CD14-positive monocyte (primary cell): Measurements from ENCODE around the gene EPS8L3. TPM values are rescaled to one million over a fixed set of nuclear protein-coding genes. Genes with fewer than 3 reads are reported as not detected.

Source experiments
- DNase-seq, 3 donors: peaks; one replicate each; pipeline ENCODE4 v3.0.0-alpha.2; 2011 to 2022
- H2AFZ ChIP-seq: 2 replicates; pipeline ENCODE4 v1.6.0; 2012; ENCODE audit warnings: mild to moderate bottlenecking, low read depth, low read length, inconsistent platforms; ENCODE audit not compliant: insufficient read depth, poor library complexity, severe bottlenecking
- H3K27ac ChIP-seq, 2 donors: 1 replicate in 1 of 2; 2 replicates in 1 of 2; pipeline ENCODE4 v1.5.1; 2012 to 2013; ENCODE audit warnings: low read length in 2 of 2, control low read depth in 1 of 2, inconsistent platforms in 1 of 2, low read depth in 1 of 2, mild to moderate bottlenecking in 1 of 2
- H3K27me3 ChIP-seq, 2 donors: one replicate each; pipeline versions ENCODE4 v1.6.0 to v1.6.1; 2011 to 2013; ENCODE audit warnings: low read length in 2 of 2; ENCODE audit not compliant: control insufficient read depth in 2 of 2, insufficient read depth in 2 of 2
- H3K36me3 ChIP-seq, 2 donors: replicated peaks in 1 of 2; 1 replicate in 1 of 2; 2 replicates in 1 of 2; pipeline versions ENCODE4 v1.5.1 to v1.6.1; 2012 to 2013; ENCODE audit warnings: low read length in 2 of 2, control low read depth in 1 of 2, inconsistent platforms in 1 of 2, mild to moderate bottlenecking in 1 of 2; ENCODE audit not compliant: insufficient read depth in 2 of 2, control insufficient read depth in 1 of 2
- H3K4me1 ChIP-seq, 2 donors: 1 replicate in 1 of 2; 2 replicates in 1 of 2; pipeline versions ENCODE4 v1.5.1 to v1.6.1; 2012 to 2013; ENCODE audit warnings: low read length in 2 of 2, control low read depth in 1 of 2, inconsistent platforms in 1 of 2, mild to moderate bottlenecking in 1 of 2, moderate library complexity in 1 of 2; ENCODE audit not compliant: insufficient read depth in 2 of 2, control insufficient read depth in 1 of 2
- H3K4me2 ChIP-seq: replicated peaks from 2 replicates; pipeline ENCODE3; 2012; ENCODE audit warnings: low read length, moderate library complexity, mild to moderate bottlenecking; ENCODE audit not compliant: poor library complexity, severe bottlenecking; ENCODE audit errors: extremely low read depth
- H3K4me3 ChIP-seq, 3 experiments: fragments of 200-600 bp in 1 of 3; sonication (generic) in 1 of 3; replicated peaks in 1 of 3; 1 replicate in 2 of 3; 2 replicates in 1 of 3; pipeline ENCODE4 v1.5.1; 2011 to 2013; ENCODE audit warnings: low read length in 3 of 3, mild to moderate bottlenecking in 3 of 3, control low read depth in 2 of 3, low read depth in 2 of 3, inconsistent platforms in 1 of 3, moderate library complexity in 1 of 3
- H3K79me2 ChIP-seq: 2 replicates; pipeline ENCODE4 v1.6.0; 2012; ENCODE audit warnings: mild to moderate bottlenecking, control low read depth, inconsistent platforms, low read length, moderate library complexity; ENCODE audit not compliant: insufficient read depth
- H3K9ac ChIP-seq: 2 replicates; pipeline ENCODE4 v1.6.0; 2017; ENCODE audit warnings: low read length, mild to moderate bottlenecking; ENCODE audit not compliant: insufficient read depth, poor library complexity, severe bottlenecking
- H3K9me3 ChIP-seq, 2 donors: replicated peaks in 1 of 2; 1 replicate in 1 of 2; 2 replicates in 1 of 2; pipeline versions ENCODE4 v1.5.1 to v1.6.1; 2012 to 2013; ENCODE audit warnings: low read length in 2 of 2, control low read depth in 1 of 2; ENCODE audit not compliant: control insufficient read depth in 1 of 2, insufficient read depth in 1 of 2
- H4K20me1 ChIP-seq: 2 replicates; pipeline ENCODE4 v1.6.0; 2012; ENCODE audit warnings: mild to moderate bottlenecking, low read length, control low read depth, moderate library complexity; ENCODE audit not compliant: insufficient read depth
- H3K27ac Mint-ChIP-seq, 7 donors: one replicate each; pipeline ENCODE4 v1.8.0; 2020; ENCODE audit warnings: mild to moderate bottlenecking in 7 of 7, mixed read lengths in 7 of 7, moderate library complexity in 6 of 7, inconsistent platforms in 2 of 7
- H3K27me3 Mint-ChIP-seq, 3 donors: one replicate each; pipeline ENCODE4 v1.8.0; 2021 to 2022; ENCODE audit warnings: low read depth in 3 of 3, mild to moderate bottlenecking in 3 of 3, mixed read lengths in 3 of 3, moderate library complexity in 3 of 3, inconsistent platforms in 1 of 3
- H3K36me3 Mint-ChIP-seq, 2 donors: one replicate each; pipeline ENCODE4 v1.8.0; 2020; ENCODE audit warnings: mixed read lengths in 2 of 2, inconsistent platforms in 1 of 2, mild to moderate bottlenecking in 1 of 2
- H3K4me1 Mint-ChIP-seq: one replicate; pipeline ENCODE4 v1.8.0; 2020; ENCODE audit warnings: mild to moderate bottlenecking, mixed read lengths
- H3K4me3 Mint-ChIP-seq, 2 donors: one replicate each; pipeline ENCODE4 v1.8.0; 2020; ENCODE audit warnings: mild to moderate bottlenecking in 2 of 2, mixed read lengths in 2 of 2, moderate library complexity in 1 of 2
- H3K9me3 Mint-ChIP-seq, 7 donors: one replicate each; pipeline ENCODE4 v1.8.0; 2020 to 2022; ENCODE audit warnings: mixed read lengths in 7 of 7, mild to moderate bottlenecking in 6 of 7, moderate library complexity in 6 of 7, inconsistent platforms in 2 of 7
- CTCF ChIP-seq: fragments of 200-600 bp; IDR thresholded peaks from one replicate; pipeline ENCODE4 v1.8.0; 2022; ENCODE audit warnings: antibody characterized with exemption, mild to moderate bottlenecking
- WGBS: methylation state at CpG from one replicate; pipeline ENCODE4 v1.1.5; 2013; ENCODE audit warnings: missing lambda C conversion rate; ENCODE audit not compliant: insufficient coverage; 5-methylcytosine and 5-hydroxymethylcytosine counted together
- intact Hi-C, 2 donors: fragments of 100-400 bp; cut with micrococcal nuclease; formaldehyde crosslinking; loops; one replicate each; pipeline versions ENCODE4 v1.15.0 to v1.15.1; 2023
- polyA plus RNA-seq, 3 donors: library from polyadenylated mRNA; depleted of rRNA in 1 of 3; unstranded in 2 of 3; stranded (reverse) in 1 of 3; fragments of 300-500 nt in 2 of 3; fragments of >200 nt in 1 of 3; fragmentation: Illumina TruSeq in 2 of 3; gene quantifications; 1 replicate in 2 of 3; 2 replicates in 1 of 3; pipeline ENCODE4 v1.2.3, GENCODE V29; 2012 to 2021

Gene EPS8L3
- polyA plus RNA-seq, 3 donors, result not detected

- Histone ChIP-seq H3K9me3 (no peaks in the 10 kb centered on the region), H3K79me2 (no peaks in the 10 kb centered on the region), H2AFZ (no peak overlapping the region), H3K36me3 (no peaks in the 10 kb centered on the region), H3K4me2 (no peak overlapping the region), H3K9ac (no peak overlapping the region), H3K27ac (no peak overlapping the region), H3K4me1 (peaks cover 7 to 8% of the 10 kb centered on the region in 2 donors), H4K20me1 (no peaks in the 10 kb centered on the region), H3K27me3 (peaks cover 0 to 10% of the 10 kb centered on the region in 2 donors), H3K4me3 (no peak overlapping the region)
- peaks cover 3 to 12% (median 10%) of the 10 kb centered on the region in 3 donors for H3K27me3 Mint-ChIP-seq
- H3K9me3 Mint-ChIP-seq, result no peaks in the 10 kb centered on the region
- H3K27ac Mint-ChIP-seq, result no peak overlapping the region
- no peaks in the 10 kb centered on the region for H3K36me3 Mint-ChIP-seq
- no peak for DNase-seq
- intact Hi-C loops, result no loop called here
- TF ChIP-seq CTCF, result no peak
- peaks cover 16% of the 10 kb centered on the region for H3K4me1 Mint-ChIP-seq
- WGBS, result 80% methylated on average over 1 of the region's 3 CpGs
- H3K4me3 Mint-ChIP-seq, result no peak overlapping the region
Observed at GRCh38 chr1:109716570-109717090, 47.1 kb downstream of the EPS8L3 start.

DNA sequence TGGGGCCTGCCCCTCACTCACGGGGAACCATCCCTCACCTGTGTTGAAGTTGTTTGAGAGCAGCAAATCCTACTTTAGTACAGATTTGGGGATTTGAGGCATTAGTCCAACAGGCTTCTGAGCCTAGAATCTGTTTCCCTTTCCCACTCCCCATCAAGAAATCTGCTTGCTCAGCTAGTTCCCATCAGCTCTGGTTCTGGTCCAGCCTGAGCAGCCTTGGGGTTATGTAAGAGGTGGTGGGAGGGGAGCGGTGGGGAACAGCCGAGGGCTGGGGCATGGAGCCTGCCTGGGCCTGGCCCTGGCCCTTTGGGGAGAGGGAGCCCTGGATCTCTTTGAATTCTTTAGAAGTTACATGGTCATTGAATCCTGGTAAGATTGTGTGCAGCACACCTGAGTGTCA, 47.6 kb downstream of the EPS8L3 start:
- Histone ChIP-seq H3K27ac (no peak overlapping the region), H2AFZ (no peak overlapping the region), H3K9ac (no peak overlapping the region), H3K4me2 (no peak overlapping the region), H4K20me1 (no peaks in the 10 kb centered on the region), H3K4me1 (peaks cover 7 to 8% of the 10 kb centered on the region in 2 donors), H3K27me3 (peaks cover 0 to 11% of the 10 kb centered on the region in 2 donors), H3K79me2 (no peaks in the 10 kb centered on the region), H3K4me3 (no peak overlapping the region), H3K9me3 (no peaks in the 10 kb centered on the region), H3K36me3 (no peaks in the 10 kb centered on the region)
- WGBS, result 100% methylated on average over 2 of the region's 3 CpGs
- intact Hi-C loops, result no loop called here
- DNase-seq, result no peak
- H3K4me1 Mint-ChIP-seq, result peaks cover 13% of the 10 kb centered on the region
- TF ChIP-seq CTCF, result no peak
- no peak overlapping the region for H3K27ac Mint-ChIP-seq
- H3K9me3 Mint-ChIP-seq, result no peaks in the 10 kb centered on the region
- no peaks in the 10 kb centered on the region for H3K36me3 Mint-ChIP-seq
- peaks cover 3 to 13% (median 10%) of the 10 kb centered on the region in 3 donors for H3K27me3 Mint-ChIP-seq
- H3K4me3 Mint-ChIP-seq, result no peak overlapping the region
